A673 (cell line): ENCODE data around the gene ZEB2.

Source experiments
- EZH2 ChIP-seq: fragments of 200-600 bp; sonication (generic); IDR thresholded peaks from 2 replicates; pipeline ENCODE4 v1.6.1; 2017; ENCODE audit warnings: borderline replicate concordance, low read depth, mild to moderate bottlenecking, mixed read lengths, antibody characterized with exemption, low read length; ENCODE audit not compliant: poor library complexity, severe bottlenecking
- TF ChIP-seq, protein P1 (sequence below): fragments of 300-800, 200-600 bp; sonication (generic); conservative IDR thresholded peaks from 2 replicates; pipeline ENCODE4 v1.5.1; 2017; ENCODE audit warnings: low read depth, mild to moderate bottlenecking, antibody characterized with exemption, low read length, moderate library complexity, mixed read lengths

DNA sequence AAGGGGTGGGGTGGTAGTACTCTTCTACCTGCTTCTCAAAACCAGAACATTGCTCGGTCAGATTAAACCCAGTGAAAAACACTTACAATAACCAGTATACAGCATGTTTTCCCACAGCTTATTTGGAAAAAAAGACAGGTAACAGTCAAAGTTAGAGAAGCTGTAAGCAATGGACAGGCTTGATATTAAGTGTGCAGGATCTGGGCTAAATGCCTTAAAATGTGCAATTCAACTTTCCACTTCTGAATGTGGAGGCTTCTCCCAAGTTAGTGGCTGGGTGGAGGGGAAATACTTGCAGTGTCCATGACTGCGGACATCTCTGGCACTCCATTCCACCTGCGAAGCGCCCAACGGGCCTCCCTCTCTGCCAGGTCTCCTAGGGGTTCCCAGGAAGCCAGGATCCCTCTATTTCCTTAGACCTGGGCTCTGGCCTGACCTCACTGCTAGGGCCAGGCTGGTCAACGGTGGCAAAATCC lies 5.3 kb downstream of the ZEB2 start:
- TF ChIP-seq, protein P1, sequence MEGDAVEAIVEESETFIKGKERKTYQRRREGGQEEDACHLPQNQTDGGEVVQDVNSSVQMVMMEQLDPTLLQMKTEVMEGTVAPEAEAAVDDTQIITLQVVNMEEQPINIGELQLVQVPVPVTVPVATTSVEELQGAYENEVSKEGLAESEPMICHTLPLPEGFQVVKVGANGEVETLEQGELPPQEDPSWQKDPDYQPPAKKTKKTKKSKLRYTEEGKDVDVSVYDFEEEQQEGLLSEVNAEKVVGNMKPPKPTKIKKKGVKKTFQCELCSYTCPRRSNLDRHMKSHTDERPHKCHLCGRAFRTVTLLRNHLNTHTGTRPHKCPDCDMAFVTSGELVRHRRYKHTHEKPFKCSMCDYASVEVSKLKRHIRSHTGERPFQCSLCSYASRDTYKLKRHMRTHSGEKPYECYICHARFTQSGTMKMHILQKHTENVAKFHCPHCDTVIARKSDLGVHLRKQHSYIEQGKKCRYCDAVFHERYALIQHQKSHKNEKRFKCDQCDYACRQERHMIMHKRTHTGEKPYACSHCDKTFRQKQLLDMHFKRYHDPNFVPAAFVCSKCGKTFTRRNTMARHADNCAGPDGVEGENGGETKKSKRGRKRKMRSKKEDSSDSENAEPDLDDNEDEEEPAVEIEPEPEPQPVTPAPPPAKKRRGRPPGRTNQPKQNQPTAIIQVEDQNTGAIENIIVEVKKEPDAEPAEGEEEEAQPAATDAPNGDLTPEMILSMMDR: no peak
- no peak for TF ChIP-seq EZH2
